Parathyroid adenoma (tissue), 2 donors: ENCODE results near the gene MRPL11.
A peak's percentile ranks its signal among the peaks of the same experiment; 100 is the strongest.

ENCODE experiments used
- H2AFZ ChIP-seq: fragments of 300-600 bp; sonication (generic); one replicate; pipeline ENCODE4 v1.7.0; 2017; ENCODE audit warnings: antibody characterized with exemption, mild to moderate bottlenecking
- H3K27ac ChIP-seq: fragments of 300-600 bp; sonication (generic); one replicate; pipeline ENCODE4 v1.7.0; 2017
- H3K27me3 ChIP-seq: fragments of 300-600 bp; sonication (generic); one replicate; pipeline ENCODE4 v1.7.0; 2017; ENCODE audit warnings: low read length; ENCODE audit not compliant: control insufficient read depth, insufficient read depth
- H3K36me3 ChIP-seq: fragments of 300-600 bp; sonication (generic); one replicate; pipeline ENCODE4 v1.7.0; 2017; ENCODE audit warnings: low read length; ENCODE audit not compliant: control insufficient read depth, insufficient read depth
- H3K4me1 ChIP-seq: fragments of 300-600 bp; sonication (generic); one replicate; pipeline ENCODE4 v1.7.0; 2017; ENCODE audit warnings: control low read depth
- H3K4me2 ChIP-seq: fragments of 300-600 bp; sonication (generic); one replicate; pipeline ENCODE4 v1.7.0; 2017; ENCODE audit warnings: low read length
- H3K4me3 ChIP-seq: fragments of 300-600 bp; sonication (generic); one replicate; pipeline ENCODE4 v1.7.0; 2017; ENCODE audit warnings: low read depth, low read length
- H3K79me2 ChIP-seq: fragments of 300-600 bp; sonication (generic); one replicate; pipeline ENCODE4 v1.7.0; 2017; ENCODE audit warnings: control low read depth
- H3K9ac ChIP-seq: fragments of 300-600 bp; sonication (generic); one replicate; pipeline ENCODE4 v1.7.0; 2017; ENCODE audit warnings: mild to moderate bottlenecking
- H3K9me3 ChIP-seq: fragments of 300-600 bp; sonication (generic); one replicate; pipeline ENCODE4 v1.7.0; 2017; ENCODE audit warnings: low read length; ENCODE audit not compliant: control insufficient read depth
- TF ChIP-seq, protein P1 (sequence below): fragments of 300-600 bp; sonication (generic); IDR thresholded peaks from one replicate; pipeline ENCODE4 v1.7.0; 2017; ENCODE audit warnings: antibody characterized with exemption, mild to moderate bottlenecking
- donor health status: primary hyperparathyroidism.

The MRPL11 gene

GRCh38 chr11:66478729-66479393, 40.2 kb upstream of the MRPL11 start:
- Histone ChIP-seq H3K36me3 (no peaks in the 10 kb centered on the region), H3K4me1 (no peaks in the 10 kb centered on the region), H3K9ac (no peak overlapping the region), H3K79me2 (no peaks in the 10 kb centered on the region), H3K9me3 (no peaks in the 10 kb centered on the region), H3K4me2 (peak overlapping the region; percentile 88), H3K27ac (peak overlapping the region; percentile 75), H2AFZ (no peak overlapping the region), H3K27me3 (no peaks in the 10 kb centered on the region), H3K4me3 (peak overlapping the region; percentile 80)
- TF ChIP-seq, protein P1, sequence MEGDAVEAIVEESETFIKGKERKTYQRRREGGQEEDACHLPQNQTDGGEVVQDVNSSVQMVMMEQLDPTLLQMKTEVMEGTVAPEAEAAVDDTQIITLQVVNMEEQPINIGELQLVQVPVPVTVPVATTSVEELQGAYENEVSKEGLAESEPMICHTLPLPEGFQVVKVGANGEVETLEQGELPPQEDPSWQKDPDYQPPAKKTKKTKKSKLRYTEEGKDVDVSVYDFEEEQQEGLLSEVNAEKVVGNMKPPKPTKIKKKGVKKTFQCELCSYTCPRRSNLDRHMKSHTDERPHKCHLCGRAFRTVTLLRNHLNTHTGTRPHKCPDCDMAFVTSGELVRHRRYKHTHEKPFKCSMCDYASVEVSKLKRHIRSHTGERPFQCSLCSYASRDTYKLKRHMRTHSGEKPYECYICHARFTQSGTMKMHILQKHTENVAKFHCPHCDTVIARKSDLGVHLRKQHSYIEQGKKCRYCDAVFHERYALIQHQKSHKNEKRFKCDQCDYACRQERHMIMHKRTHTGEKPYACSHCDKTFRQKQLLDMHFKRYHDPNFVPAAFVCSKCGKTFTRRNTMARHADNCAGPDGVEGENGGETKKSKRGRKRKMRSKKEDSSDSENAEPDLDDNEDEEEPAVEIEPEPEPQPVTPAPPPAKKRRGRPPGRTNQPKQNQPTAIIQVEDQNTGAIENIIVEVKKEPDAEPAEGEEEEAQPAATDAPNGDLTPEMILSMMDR = peak; percentile 48

- Histone ChIP-seq H3K27me3 (no peaks in the 10 kb centered on the region), H3K4me1 (no peaks in the 10 kb centered on the region), H2AFZ (no peak overlapping the region), H3K9me3 (no peaks in the 10 kb centered on the region), H3K9ac (no peak overlapping the region), H3K79me2 (no peaks in the 10 kb centered on the region), H3K36me3 (no peaks in the 10 kb centered on the region), H3K4me2 (no peak overlapping the region), H3K27ac (no peak overlapping the region), H3K4me3 (no peak overlapping the region)
- TF ChIP-seq, protein P1 = no peak
Observed at GRCh38 chr11:66477263-66478201, 38.9 kb upstream of the MRPL11 start.

- Histone ChIP-seq H2AFZ (no peak overlapping the region), H3K9ac (no peak overlapping the region), H3K79me2 (no peaks in the 10 kb centered on the region), H3K36me3 (no peaks in the 10 kb centered on the region), H3K27ac (no peak overlapping the region), H3K4me1 (no peaks in the 10 kb centered on the region), H3K4me3 (no peak overlapping the region), H3K4me2 (no peak overlapping the region), H3K9me3 (no peaks in the 10 kb centered on the region), H3K27me3 (no peaks in the 10 kb centered on the region)
- TF ChIP-seq, protein P1 = no peak
Observed at GRCh38 chr11:66476841-66477251, 38.2 kb upstream of the MRPL11 start.

DNA sequence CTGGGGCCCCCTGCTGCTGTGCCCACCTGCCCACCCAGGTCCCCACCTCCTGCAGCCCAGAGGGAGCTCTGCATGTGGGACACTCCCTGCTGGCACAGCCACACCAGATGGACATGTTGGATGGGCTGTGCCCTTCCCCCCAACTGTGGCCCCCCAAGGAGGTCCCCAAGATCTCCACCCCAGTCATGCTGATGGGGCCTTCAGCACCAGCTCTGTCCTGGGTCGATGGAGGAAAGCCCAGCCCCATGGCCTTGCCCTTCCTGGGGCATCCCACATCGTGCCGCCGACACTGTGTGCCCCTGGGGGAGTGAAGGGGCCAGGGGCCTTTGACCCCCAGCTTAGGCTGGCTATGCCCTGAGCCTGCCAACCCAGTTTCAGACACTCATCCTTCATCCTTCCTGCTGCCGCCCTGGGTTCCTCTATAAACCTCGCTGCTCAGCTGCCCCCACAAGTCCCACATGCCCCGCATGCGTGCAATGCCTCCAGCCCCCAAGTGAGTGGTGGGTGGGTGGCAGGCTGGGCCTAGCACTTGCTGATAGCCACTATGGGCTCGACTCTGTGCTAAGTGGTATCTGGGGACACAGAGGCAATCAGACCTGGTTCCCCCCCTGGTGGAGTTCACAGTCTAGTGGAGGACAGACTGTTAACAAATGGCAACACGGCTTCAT, 37.7 kb upstream of the MRPL11 start:
- H3K27ac ChIP-seq = no peak overlapping the region
- TF ChIP-seq, protein P1 = no peak
- no peak overlapping the region for H3K4me3 ChIP-seq
- H3K4me2 ChIP-seq = no peak overlapping the region
- no peak overlapping the region for H2AFZ ChIP-seq
- H3K9me3 ChIP-seq = no peaks in the 10 kb centered on the region
- H3K9ac ChIP-seq = no peak overlapping the region
- H3K36me3 ChIP-seq = no peaks in the 10 kb centered on the region
- no peaks in the 10 kb centered on the region for H3K27me3 ChIP-seq
- H3K79me2 ChIP-seq = no peaks in the 10 kb centered on the region
- no peaks in the 10 kb centered on the region for H3K4me1 ChIP-seq
